Raji (cell line): Measurements from ENCODE around the gene SLC7A6.

Experiments used
- POLR2A ChIP-seq: IDR thresholded peaks from 2 replicates; pipeline ENCODE4 v1.6.1; 2011; ENCODE audit warnings: low read depth, low read length, control low read depth; ENCODE audit not compliant: insufficient read depth

The SLC7A6 gene

DNA sequence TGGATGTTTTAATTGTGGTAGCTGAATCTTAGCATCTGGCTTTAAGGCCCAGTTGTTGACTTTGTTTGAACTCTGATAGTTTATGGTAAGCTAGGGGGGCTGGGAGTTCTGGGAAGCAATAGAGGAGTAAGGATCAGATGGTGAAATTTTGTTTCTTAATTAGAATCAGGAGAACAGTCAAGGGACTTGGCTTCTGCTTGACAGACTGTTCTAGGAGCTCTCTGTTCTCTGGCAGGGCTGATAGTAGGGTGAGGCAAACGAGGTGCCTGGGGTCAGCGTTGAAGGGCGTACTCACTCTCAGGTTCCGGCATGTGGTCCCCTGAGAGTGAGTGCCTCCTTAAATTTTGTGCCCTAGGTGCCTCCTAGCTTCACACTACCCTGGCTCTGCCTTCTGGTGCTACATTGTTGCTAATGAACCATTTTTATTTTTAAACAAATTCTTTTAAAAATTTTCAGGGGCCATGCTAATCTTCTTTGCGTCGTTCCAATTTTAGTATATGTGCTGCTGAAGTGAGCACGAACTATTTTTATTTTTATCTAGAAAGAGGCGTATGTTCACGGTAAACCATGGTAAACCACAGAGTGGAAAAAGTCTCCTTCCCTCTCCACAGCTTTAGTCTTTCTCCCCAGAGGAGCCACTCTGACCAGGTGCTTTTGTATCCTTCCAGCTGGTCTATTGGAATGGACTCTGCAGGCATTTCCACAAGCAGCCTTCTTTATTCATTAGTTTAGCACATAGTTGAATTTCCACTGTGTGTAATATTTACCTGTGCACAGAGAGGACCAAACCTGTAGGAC is 19.7 kb downstream of the SLC7A6 start:
- TF ChIP-seq POLR2A: no peak

DNA sequence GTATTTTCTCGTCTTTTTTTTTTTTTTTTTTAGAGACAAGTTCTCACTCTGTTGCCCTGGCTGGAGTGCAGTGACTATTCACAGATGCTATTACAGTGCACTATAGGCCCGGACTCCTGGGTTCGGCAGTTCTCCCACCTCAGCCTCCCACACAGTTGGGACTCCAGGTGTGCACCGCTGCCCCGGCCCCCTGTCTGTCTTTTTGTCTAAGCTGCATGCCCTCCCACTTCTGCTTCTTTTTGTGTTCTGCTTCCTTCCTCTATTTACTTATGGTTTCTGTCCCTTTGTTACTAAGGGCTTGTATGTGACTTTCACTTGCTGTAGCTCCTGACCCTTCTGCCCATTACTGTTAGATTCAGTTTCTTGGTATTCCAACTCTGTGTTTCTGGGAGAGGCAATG is 20.5 kb downstream of the SLC7A6 start:
- TF ChIP-seq POLR2A: no peak

DNA sequence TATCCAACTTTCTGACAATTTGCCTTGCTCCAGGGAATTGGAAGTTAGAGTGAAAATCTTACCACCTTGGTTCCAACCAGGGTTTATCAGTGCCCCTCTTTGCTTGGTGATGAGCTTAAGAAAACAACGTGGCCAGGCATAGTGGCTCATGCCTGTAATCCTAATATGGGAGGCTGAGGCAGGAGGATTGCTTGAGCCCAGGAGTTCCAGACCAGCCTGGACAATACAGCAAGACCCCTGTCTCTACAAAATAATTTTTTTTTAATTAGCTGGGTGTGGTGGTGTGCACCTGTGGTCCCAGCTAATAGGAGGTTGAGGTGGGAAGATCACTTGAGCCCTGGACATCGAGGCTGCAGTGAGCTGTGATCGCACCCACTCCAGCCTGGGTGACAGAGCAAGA is 21.4 kb downstream of the SLC7A6 start:
- TF ChIP-seq POLR2A: no peak

DNA sequence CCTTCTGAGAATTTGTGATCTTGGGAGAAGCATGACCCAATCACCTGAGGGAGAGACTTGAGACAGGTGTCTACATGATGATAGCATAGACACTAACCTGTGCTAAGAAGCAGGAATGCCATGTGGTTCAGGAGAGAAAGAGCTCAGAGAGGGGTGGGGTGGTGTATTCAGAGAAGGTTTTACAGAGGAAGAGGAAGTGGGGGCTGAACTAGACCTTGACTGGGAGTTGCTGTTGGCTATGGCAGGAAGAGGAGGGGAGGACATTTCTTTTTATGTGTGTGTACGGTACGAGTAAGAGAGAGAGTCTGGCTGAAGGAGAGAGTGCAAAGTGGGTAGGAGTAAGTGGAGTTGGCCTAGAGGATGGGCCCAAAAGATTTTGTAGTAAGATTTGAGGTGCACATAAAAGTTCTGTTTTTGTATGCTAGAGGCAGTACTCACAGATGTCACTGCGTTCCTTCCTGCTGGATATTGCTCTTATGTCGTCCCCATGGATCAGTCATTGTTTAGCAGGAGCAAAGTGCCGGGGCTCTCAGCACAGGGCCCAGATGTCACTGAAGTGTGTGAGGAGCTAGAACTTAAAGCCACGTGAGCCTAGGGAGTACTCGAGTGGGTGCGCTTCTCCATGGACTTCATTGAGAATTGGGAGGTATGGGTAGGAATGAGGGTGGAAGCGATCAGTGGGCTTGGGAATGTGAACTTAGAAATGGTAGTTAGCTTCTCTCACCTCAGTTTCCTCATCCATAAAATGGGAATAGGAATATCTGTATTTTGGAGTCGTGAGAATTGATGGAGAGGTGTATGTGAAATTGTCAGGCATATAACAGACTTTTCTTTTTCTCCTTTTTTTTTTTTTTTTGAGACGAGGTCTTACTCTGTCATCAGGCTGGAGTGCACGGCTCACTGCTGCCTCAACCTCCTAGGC is 22.1 kb downstream of the SLC7A6 start:
- no peak for TF ChIP-seq POLR2A

DNA sequence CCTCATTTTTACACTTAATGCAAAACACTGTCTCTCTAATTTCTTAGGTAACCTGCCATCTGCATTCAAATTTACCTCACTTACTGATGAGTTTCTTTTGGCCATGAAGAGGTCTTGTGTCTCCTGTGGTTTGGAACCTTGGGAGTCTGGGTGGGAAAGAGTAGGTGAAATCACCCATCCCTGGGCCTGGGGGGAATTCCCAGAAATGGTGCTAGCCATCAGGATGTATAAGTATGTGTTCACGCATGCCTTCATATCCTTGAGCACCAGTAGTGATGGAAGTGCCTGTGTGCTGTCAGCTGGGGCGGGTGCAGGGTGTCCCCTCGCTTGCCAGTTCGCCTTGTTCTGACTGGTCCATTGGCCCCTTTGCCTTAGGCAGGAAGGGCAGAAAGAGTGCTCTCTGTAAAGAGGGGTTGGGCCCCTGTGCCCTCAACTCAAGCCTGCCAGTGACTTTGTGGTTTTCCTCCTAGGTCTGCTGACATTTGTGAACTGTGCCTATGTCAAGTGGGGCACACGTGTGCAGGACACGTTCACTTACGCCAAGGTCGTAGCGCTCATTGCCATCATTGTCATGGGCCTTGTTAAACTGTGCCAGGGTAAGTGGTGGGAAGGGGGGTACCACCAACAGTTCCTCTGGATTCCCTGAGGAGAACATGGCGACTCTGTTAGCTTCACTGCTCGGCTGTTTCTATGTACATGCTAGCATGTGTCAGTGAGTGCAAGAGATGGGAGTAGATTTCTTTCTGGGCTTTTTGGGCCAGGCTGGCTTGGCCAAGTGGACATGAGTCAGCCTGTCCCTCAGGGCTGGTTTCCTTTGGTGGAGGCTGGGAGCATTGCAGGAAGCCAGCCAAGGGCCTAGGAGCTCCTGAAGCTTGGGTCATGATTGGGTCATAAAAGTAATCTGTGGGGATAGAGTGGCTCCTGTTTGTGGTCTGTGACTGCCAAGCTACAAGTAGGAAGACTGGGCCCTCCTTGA is 23.2 kb downstream of the SLC7A6 start:
- TF ChIP-seq POLR2A: no peak

DNA sequence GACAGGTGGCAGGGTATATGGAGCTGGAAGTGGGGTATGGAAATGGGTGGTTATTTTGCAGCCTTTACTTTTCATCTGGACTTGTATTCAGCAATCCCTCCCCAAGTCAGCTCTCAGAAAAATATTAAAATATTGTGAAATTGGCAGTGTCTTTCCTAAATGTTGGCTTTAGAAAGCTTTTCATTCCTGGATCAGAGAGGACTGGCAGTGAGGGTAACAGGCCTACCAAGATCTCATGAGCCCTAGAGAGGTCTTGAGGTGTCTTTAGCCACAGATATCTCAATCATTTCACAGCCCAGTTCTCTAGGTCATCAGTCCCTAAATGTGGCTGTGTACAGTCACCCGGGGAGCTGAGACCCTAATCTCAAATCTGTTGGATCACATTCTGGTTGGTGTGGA is 23.9 kb downstream of the SLC7A6 start:
- TF ChIP-seq POLR2A: no peak

DNA sequence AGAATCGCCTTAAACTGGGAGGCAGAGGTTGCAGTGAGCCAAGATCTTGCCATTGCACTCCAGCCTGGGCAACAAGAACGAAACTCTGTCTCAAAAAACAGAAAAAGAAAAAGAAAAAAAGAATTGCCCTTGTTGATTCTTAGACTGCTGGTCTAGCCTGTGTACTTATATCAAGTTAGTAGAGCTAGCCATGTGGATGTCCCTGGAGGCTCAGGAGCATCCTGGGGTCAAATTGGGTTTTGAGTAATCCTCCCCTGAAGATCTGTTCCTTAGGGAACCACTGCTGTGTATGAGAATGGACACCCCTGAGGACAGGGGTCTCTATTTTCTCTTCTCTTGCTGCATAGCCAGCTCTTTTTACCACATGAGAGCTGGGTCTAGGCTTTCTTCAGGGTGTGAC is 24.9 kb downstream of the SLC7A6 start:
- TF ChIP-seq POLR2A: no peak

DNA sequence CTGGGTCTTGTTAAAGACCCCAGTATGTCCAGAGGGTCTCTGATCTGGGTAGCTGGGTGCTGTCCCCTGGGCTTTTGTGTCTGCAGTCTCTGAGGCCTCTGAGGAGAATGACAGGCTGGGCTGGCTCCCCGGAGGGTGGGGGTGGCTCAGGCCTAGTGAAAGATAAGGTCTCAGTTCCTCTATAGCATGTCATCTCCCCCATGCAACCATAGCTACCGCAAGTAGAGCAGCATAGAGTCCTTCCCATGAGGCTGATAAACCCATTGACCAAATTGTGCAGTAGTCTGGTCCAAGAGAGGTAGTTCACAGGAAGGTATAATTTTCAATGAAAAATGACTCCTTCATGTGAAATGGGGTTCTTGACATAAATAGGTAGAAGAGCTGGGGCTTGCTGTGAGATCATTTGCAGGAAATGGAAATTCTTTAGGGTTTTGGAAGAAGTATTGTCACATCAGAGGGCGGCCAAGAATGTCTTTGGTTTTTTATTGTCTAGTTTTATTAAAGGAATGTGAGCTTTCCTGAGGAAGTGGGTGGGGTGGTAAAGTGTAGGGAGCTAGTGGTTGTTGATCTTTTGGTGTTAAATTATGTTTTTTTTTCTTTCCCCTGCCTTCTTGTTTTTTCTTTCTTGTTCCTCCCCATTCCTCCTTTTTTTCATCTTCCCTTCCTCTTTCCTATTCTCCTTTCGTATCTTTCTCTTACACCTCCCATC is 25.4 kb downstream of the SLC7A6 start:
- no peak for TF ChIP-seq POLR2A

DNA sequence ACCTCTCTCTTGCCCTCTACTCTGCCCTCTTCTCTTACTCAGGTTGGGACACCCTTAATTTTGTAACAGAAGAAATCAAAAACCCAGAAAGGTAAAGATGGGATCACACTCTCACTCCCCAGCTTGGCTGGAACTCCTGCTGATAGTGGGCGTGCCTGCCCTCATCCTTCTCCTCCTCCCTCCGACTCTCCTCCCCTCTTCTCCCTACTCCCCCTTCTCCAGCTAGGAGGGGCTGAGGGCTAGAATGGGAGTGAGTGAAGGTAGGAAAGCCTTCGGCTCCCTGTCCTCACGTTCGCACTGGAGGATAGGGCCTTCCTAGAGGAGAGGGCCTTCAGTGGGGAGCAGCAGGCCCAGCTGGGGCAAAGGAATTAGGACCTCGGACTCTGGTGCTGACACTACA is 26.1 kb downstream of the SLC7A6 start:
- no peak for TF ChIP-seq POLR2A

DNA sequence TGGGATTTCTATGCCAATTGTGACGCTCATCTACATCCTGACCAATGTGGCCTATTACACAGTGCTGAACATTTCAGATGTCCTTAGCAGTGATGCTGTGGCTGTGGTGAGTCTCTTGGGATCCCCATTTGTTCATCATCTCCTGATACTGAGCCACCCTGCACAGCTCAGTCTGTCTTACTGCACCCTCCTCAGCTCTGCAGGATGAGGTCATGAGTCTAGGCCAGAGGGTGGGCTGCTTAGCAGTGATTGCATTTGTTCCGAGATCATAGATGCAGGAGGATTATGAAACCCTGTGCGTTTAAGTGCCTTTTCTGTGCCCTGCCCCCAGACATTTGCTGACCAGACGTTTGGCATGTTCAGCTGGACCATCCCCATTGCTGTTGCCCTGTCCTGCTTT is 26.9 kb downstream of the SLC7A6 start:
- TF ChIP-seq POLR2A: no peak

DNA sequence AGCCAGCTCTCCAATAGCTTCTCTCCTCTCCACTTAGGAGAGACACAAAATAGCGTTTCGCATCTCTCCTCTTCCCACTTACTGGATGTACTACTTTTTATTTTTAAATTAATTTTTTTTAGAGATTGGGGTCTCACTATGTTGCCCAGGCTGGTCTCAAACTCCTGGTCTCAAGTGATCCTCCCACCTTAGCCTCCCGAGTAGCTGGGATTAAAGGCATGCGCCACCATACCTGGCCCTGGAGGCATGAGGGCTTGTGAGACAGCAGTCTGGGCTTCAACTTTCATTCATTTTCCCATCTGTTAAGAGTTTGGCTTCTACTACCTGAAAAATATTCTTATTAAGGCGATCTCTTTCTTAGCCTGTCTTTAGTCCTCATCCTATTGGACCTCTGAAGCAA is 28.1 kb downstream of the SLC7A6 start:
- no peak for TF ChIP-seq POLR2A

DNA sequence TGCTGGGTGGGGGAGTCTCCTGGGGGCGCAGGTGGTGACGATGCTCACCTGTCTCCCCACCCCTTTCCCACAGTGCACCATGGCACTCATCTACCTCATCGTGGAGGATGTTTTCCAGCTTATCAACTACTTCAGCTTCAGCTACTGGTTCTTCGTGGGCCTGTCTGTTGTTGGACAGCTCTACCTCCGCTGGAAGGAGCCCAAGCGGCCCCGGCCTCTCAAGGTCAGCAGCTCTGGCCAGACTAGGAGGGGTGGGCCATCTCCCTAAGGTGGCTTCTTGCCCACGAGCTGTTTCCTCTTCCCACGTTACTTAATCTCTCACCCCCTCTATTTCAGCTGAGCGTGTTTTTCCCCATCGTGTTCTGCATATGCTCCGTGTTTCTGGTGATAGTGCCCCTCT is 32.0 kb downstream of the SLC7A6 start:
- no peak for TF ChIP-seq POLR2A

DNA sequence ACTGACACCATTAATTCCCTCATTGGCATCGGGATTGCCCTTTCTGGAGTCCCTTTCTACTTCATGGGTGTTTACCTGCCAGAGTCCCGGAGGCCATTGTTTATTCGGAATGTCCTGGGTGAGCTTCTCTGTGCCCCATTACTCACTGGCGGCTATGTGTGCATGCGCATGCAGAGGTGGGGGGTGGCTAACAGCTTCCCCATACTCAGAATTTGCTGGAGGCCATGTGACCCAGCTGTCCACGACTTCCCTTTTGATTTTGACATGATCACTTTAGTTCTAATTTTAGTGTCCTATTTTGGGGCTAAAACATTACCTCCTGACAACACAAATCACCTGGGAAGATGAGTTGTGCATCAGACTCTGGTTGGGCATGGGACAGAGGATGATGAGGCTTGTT is 32.4 kb downstream of the SLC7A6 start:
- TF ChIP-seq POLR2A: no peak

DNA sequence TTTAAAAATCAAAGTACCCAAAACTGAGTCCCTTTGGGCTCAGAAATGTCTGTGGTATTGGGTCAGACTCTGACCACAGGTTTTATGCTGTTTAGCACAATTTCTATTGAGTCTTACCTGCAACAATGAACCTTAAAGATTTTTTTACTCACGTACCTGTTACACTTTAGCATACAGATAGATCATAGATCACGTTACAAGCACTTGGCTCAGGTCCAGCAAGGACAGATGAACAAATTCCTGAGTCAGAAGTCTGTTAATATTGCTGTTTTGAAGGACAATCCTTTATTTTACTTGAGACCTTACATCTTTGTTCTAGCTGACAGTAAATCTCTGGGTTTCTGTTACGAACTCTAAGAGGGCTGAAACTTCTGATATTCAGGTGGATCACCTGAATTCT is 33.6 kb downstream of the SLC7A6 start:
- no peak for TF ChIP-seq POLR2A
